Renal cortical epithelial cell (primary cell): ENCODE data around the gene LGALS13. TPM values are rescaled to one million over a fixed set of nuclear protein-coding genes. Genes with fewer than 3 reads are reported as not detected.
"Not testable (repeated sequence)": the region's sequence is repeated elsewhere in the genome, so short reads cannot be mapped to it uniquely, and the experiment has no call there.

Experiments
- DNase-seq: peaks from one replicate; pipeline ENCODE4 v3.0.0-alpha.2; 2011; ENCODE audit warnings: low read depth
- total RNA-seq: library from RNA; depleted of rRNA; stranded (reverse); fragments of >200 nt; gene quantifications from 2 replicates; pipeline ENCODE4 v1.2.3, GENCODE V29; 2014

The LGALS13 gene
- total RNA-seq, 1 donor from 2014 or later = not detected

- DNase-seq = no peak
Observed at GRCh38 chr19:39617745-39618144, 15.4 kb downstream of the LGALS13 start.

GRCh38 chr19:39623946-39624345 lies 21.6 kb downstream of the LGALS13 start:
- DNase-seq = no peak

GRCh38 chr19:39627631-39628030 lies 25.3 kb downstream of the LGALS13 start:
- not testable (repeated sequence) for DNase-seq

GRCh38 chr19:39631178-39631577 lies 28.9 kb downstream of the LGALS13 start:
- DNase-seq = peak; percentile 2

GRCh38 chr19:39631626-39632025 lies 29.3 kb downstream of the LGALS13 start:
- no peak for DNase-seq

GRCh38 chr19:39637891-39638290 lies 35.6 kb downstream of the LGALS13 start:
- DNase-seq = no peak

- peak; percentile 38 for DNase-seq
Observed at GRCh38 chr19:39641773-39642172, 39.4 kb downstream of the LGALS13 start.

- DNase-seq = no peak
Observed at GRCh38 chr19:39643591-39643990, 41.3 kb downstream of the LGALS13 start.

- DNase-seq = peak; percentile 7
Observed at GRCh38 chr19:39645800-39646411, 43.6 kb downstream of the LGALS13 start.

- DNase-seq = no peak
Observed at GRCh38 chr19:39647918-39648317, 45.6 kb downstream of the LGALS13 start.

GRCh38 chr19:39655613-39656012 lies 53.3 kb downstream of the LGALS13 start, which contains the start of gene LGALS16:
Gene LGALS16 (plus strand): TSS chr19:39655913. CDS start chr19:39655962, 49 bp downstream.
- no peak for DNase-seq

Other genes with a start within 250 kb of the LGALS13 start
- gene PAF1, start 211.4 kb upstream of the LGALS13 start, total RNA-seq = 23.1 and 40.9 TPM in 2 replicates
- 19.3 and 29.7 TPM in 2 replicates for gene MED29, start 211.1 kb upstream of the LGALS13 start, total RNA-seq
- 0.35 and 2.8 TPM in 2 replicates for gene ZFP36, start 195.7 kb upstream of the LGALS13 start, total RNA-seq
- 6.1 and 12.9 TPM in 2 replicates for gene PLEKHG2, start 189.9 kb upstream of the LGALS13 start, total RNA-seq
- gene RPS16, start 166.6 kb upstream of the LGALS13 start, total RNA-seq = 34.7 and 44.3 TPM in 2 replicates
- gene SUPT5H, start 156.9 kb upstream of the LGALS13 start, total RNA-seq = 55.4 and 114 TPM in 2 replicates
- 43.6 and 71.4 TPM in 2 replicates for gene TIMM50, start 121.7 kb upstream of the LGALS13 start, total RNA-seq
- gene DLL3, start 103.6 kb upstream of the LGALS13 start, total RNA-seq = 0.05 TPM in 1 of 2 replicates, not detected in the other
- gene SELENOV, start 87.4 kb upstream of the LGALS13 start, total RNA-seq = not detected in 2 replicates
- gene EID2B, start 69.7 kb upstream of the LGALS13 start, total RNA-seq = 2.1 and 2.5 TPM in 2 replicates
- gene EID2, start 62.4 kb upstream of the LGALS13 start, total RNA-seq = 5.4 and 16.9 TPM in 2 replicates
- gene LGALS16, start 53.4 kb downstream of the LGALS13 start, total RNA-seq = not detected in 2 replicates
- gene LGALS14, start 102.0 kb downstream of the LGALS13 start, total RNA-seq = not detected in 2 replicates
- not detected in 2 replicates for gene CLC, start 135.5 kb downstream of the LGALS13 start, total RNA-seq
- not detected in 2 replicates for gene LEUTX, start 176.3 kb downstream of the LGALS13 start, total RNA-seq
- gene DYRK1B, start 231.6 kb downstream of the LGALS13 start, total RNA-seq = 9.9 and 47.1 TPM in 2 replicates
- gene FBL, start 243.9 kb downstream of the LGALS13 start, total RNA-seq = 89.2 and 159 TPM in 2 replicates